ENCODE results near the gene MLPH. TPM values are rescaled to one million over a fixed set of nuclear protein-coding genes. Genes with fewer than 3 reads are reported as not detected.

MLPH gene
- total and polyA plus RNA-seq, 2 donors (not counting 1 experiment from before 2014, with no cell fraction given) = not detected

GRCh38 chr2:237473878-237474441 lies 13.1 kb upstream of the MLPH start:
- H3K4me3 ChIP-seq (ENCODE audit: control extremely low read depth in 1 of 5, extremely low read depth in 1 of 5, insufficient read depth in 1 of 5, low read depth in 2 of 5, low read length in 4 of 5) = no peak overlapping the region
- CTCF ChIA-PET = interaction anchor here (2.1 kb wide), 1 partner anchor 39 kb away, joined by 7 read pairs; no protein-coding TSS in a partner anchor
- peak overlapping the region; percentile 91 for H2AFZ ChIP-seq (ENCODE audit: insufficient read depth, low read depth, low read length, poor library complexity, severe bottlenecking)
- no peaks in the 10 kb centered on the region for H3K36me3 ChIP-seq (replicated peaks in 1 of 2; ENCODE audit: control extremely low read depth in 1 of 2, control insufficient read depth in 1 of 2, extremely low read depth in 1 of 2, insufficient read depth in 2 of 2, low read length in 1 of 2)
- no peaks in the 10 kb centered on the region for H3K9me3 Mint-ChIP-seq (ENCODE audit: insufficient read depth)
- H3K9ac ChIP-seq (ENCODE audit: low read length) = no peak overlapping the region
- no peak for DNase-seq
- no peaks in the 10 kb centered on the region for H3K79me2 ChIP-seq (ENCODE audit: control insufficient read depth, insufficient read depth, low read length)
- TF ChIP-seq EZH2 (IDR thresholded peaks at IDR 0.05; ENCODE audit: borderline replicate concordance, insufficient read depth, low read depth, low read length, poor library complexity, severe bottlenecking) = no peak
- TF ChIP-seq, protein P1, sequence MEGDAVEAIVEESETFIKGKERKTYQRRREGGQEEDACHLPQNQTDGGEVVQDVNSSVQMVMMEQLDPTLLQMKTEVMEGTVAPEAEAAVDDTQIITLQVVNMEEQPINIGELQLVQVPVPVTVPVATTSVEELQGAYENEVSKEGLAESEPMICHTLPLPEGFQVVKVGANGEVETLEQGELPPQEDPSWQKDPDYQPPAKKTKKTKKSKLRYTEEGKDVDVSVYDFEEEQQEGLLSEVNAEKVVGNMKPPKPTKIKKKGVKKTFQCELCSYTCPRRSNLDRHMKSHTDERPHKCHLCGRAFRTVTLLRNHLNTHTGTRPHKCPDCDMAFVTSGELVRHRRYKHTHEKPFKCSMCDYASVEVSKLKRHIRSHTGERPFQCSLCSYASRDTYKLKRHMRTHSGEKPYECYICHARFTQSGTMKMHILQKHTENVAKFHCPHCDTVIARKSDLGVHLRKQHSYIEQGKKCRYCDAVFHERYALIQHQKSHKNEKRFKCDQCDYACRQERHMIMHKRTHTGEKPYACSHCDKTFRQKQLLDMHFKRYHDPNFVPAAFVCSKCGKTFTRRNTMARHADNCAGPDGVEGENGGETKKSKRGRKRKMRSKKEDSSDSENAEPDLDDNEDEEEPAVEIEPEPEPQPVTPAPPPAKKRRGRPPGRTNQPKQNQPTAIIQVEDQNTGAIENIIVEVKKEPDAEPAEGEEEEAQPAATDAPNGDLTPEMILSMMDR (IDR thresholded peaks at IDR 0.05) = no peak
- H3K27me3 ChIP-seq (replicated peaks in 1 of 4; ENCODE audit: control extremely low read depth in 1 of 4, control insufficient read depth in 3 of 4, insufficient read depth in 4 of 4, low read length in 3 of 4) = peaks cover 0 to 22% (median 15%) of the 10 kb centered on the region in 4 experiments
- intact Hi-C loops (cut with micrococcal nuclease) = loop anchor here (2.0 kb wide), 1 partner anchor 319 kb away; no protein-coding TSS in a partner anchor
- no peak overlapping the region for H3K27ac ChIP-seq (ENCODE audit: low read length in 2 of 2)
- H4K20me1 ChIP-seq (ENCODE audit: control insufficient read depth, insufficient read depth, low read length, poor library complexity, severe bottlenecking) = no peaks in the 10 kb centered on the region
- H3K9me3 ChIP-seq (ENCODE audit: control extremely low read depth in 1 of 3, control insufficient read depth in 2 of 3, insufficient read depth in 1 of 3, low read length in 2 of 3) = no peaks in the 10 kb centered on the region
- H3K27ac Mint-ChIP-seq = peak overlapping the region; percentile 46
- WGBS (ENCODE audit: insufficient coverage) = 58% methylated on average over 9 of the region's 11 CpGs
- POLR2A ChIA-PET = no interaction called here
- peaks cover 11 to 15% of the 10 kb centered on the region in 2 donors for H3K4me1 ChIP-seq (ENCODE audit: control insufficient read depth in 2 of 2, insufficient read depth in 2 of 2, low read length in 2 of 2)
- H3K4me1 Mint-ChIP-seq = peaks cover 11% of the 10 kb centered on the region
- peak overlapping the region; percentile 92 for H3K4me2 ChIP-seq (replicated peaks; ENCODE audit: low read depth, low read length, poor library complexity, severe bottlenecking)
- peaks cover 33% of the 10 kb centered on the region for H3K27me3 Mint-ChIP-seq
- ATAC-seq (ENCODE audit: low read depth) = no peak
- H3K4me3 Mint-ChIP-seq = peak overlapping the region; percentile 87

DNA sequence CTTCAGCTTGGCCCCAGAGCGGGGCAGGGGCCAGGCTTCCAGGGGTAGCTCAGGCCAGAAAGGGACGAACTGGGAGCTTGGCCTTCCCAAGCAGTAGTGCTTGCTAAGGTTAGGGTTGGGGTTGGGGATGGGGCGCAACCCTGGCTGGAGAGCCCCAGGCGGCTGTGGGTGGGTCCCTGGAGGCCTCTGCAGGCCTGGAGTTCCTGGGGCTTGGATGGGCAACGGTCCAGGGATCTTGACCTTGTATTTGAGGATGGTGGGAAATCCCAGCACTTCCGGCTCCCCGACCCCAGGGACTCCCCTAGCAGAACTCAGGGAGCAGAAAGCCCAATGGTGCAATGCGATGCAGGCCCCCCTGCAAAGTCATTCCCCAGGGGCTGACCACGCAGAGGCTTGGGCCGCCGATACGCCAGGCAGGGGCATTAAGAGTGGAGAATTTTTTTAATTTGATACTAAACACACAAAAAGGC lies 12.6 kb upstream of the MLPH start:
- no peak for ATAC-seq (ENCODE audit: low read depth)
- Histone ChIP-seq H3K9me3 (ENCODE audit: control extremely low read depth in 1 of 3, control insufficient read depth in 2 of 3, insufficient read depth in 1 of 3, low read length in 2 of 3) (no peaks in the 10 kb centered on the region), H3K36me3 (replicated peaks in 1 of 2; ENCODE audit: control extremely low read depth in 1 of 2, control insufficient read depth in 1 of 2, extremely low read depth in 1 of 2, insufficient read depth in 2 of 2, low read length in 1 of 2) (no peaks in the 10 kb centered on the region), H3K4me2 (replicated peaks; ENCODE audit: low read depth, low read length, poor library complexity, severe bottlenecking) (peak overlapping the region; percentile 92), H3K9ac (ENCODE audit: low read length) (peak overlapping the region; percentile 94), H4K20me1 (ENCODE audit: control insufficient read depth, insufficient read depth, low read length, poor library complexity, severe bottlenecking) (no peaks in the 10 kb centered on the region), H3K4me3 (ENCODE audit: control extremely low read depth in 1 of 5, extremely low read depth in 1 of 5, insufficient read depth in 1 of 5, low read depth in 2 of 5, low read length in 4 of 5) (peak overlapping the region; percentile 12 to 91 (median 71)), H3K79me2 (ENCODE audit: control insufficient read depth, insufficient read depth, low read length) (no peaks in the 10 kb centered on the region), H3K4me1 (ENCODE audit: control insufficient read depth in 2 of 2, insufficient read depth in 2 of 2, low read length in 2 of 2) (peaks cover 11 to 15% of the 10 kb centered on the region in 2 donors), H3K27ac (ENCODE audit: low read length in 2 of 2) (peak overlapping the region in 1 of 2 donors; percentile 80), H2AFZ (ENCODE audit: insufficient read depth, low read depth, low read length, poor library complexity, severe bottlenecking) (peak overlapping the region; percentile 91), H3K27me3 (replicated peaks in 1 of 4; ENCODE audit: control extremely low read depth in 1 of 4, control insufficient read depth in 3 of 4, insufficient read depth in 4 of 4, low read length in 3 of 4) (peaks cover 0 to 22% (median 15%) of the 10 kb centered on the region in 4 experiments)
- CTCF ChIA-PET = interaction anchor here (2.1 kb wide), 1 partner anchor 38 kb away, joined by 7 read pairs; no protein-coding TSS in a partner anchor
- no peak for DNase-seq
- Mint-ChIP-seq H3K4me3 (peak overlapping the region; percentile 87), H3K9me3 (ENCODE audit: insufficient read depth) (no peaks in the 10 kb centered on the region), H3K27ac (peak overlapping the region; percentile 71), H3K27me3 (peaks cover 31% of the 10 kb centered on the region), H3K4me1 (peaks cover 11% of the 10 kb centered on the region)
- intact Hi-C loops (cut with micrococcal nuclease) = loop anchor here (2.0 kb wide), 1 partner anchor 320 kb away; no protein-coding TSS in a partner anchor
- POLR2A ChIA-PET = no interaction called here
- TF ChIP-seq EZH2 (IDR thresholded peaks at IDR 0.05; ENCODE audit: borderline replicate concordance, insufficient read depth, low read depth, low read length, poor library complexity, severe bottlenecking) = no peak
- TF ChIP-seq, protein P1 (IDR thresholded peaks at IDR 0.05) = no peak
- WGBS (ENCODE audit: insufficient coverage) = 88% methylated on average over 5 of the region's 12 CpGs

Data from B cell (primary cell).